ENCODE data around the gene PDLIM3. TPM values are rescaled to one million over a fixed set of nuclear protein-coding genes. Genes with fewer than 3 reads are reported as not detected.

Gene PDLIM3
- total RNA-seq, 1 donor from 2014 or later = 63.0 TPM

- no peaks in the 10 kb centered on the region for H3K9me3 Mint-ChIP-seq (ENCODE audit: low read depth)
- no peak for DNase-seq (ENCODE audit: low spot score)
- no peak for TF ChIP-seq CTCF (IDR thresholded peaks at IDR 0.05)
- H3K36me3 Mint-ChIP-seq (ENCODE audit: low read depth) = no peaks in the 10 kb centered on the region
- H3K27ac Mint-ChIP-seq (ENCODE audit: unreplicated experiment) = no peak overlapping the region
- peaks cover 2% of the 10 kb centered on the region for H3K27me3 Mint-ChIP-seq (ENCODE audit: low read depth)
- H3K4me3 Mint-ChIP-seq (ENCODE audit: unreplicated experiment) = no peak overlapping the region
- H3K4me1 Mint-ChIP-seq (ENCODE audit: low read depth) = peaks cover 16% of the 10 kb centered on the region
These were observed 3.5 kb upstream of the PDLIM3 start for GRCh38 chr4:185538806-185539205.

GRCh38 chr4:185536411-185536709 lies 1.1 kb upstream of the PDLIM3 start:
- peaks cover 28% of the 10 kb centered on the region for H3K4me1 Mint-ChIP-seq (ENCODE audit: low read depth)
- DNase-seq (ENCODE audit: low spot score) = no peak
- no peak for TF ChIP-seq CTCF (IDR thresholded peaks at IDR 0.05)
- peak overlapping the region; percentile 60 for H3K4me3 Mint-ChIP-seq (ENCODE audit: unreplicated experiment)
- peaks cover 6% of the 10 kb centered on the region for H3K36me3 Mint-ChIP-seq (ENCODE audit: low read depth)
- H3K9me3 Mint-ChIP-seq (ENCODE audit: low read depth) = no peaks in the 10 kb centered on the region
- H3K27me3 Mint-ChIP-seq (ENCODE audit: low read depth) = no peaks in the 10 kb centered on the region
- H3K27ac Mint-ChIP-seq (ENCODE audit: unreplicated experiment) = no peak overlapping the region

- Mint-ChIP-seq H3K4me3 (ENCODE audit: unreplicated experiment) (peak overlapping the region; percentile 60), H3K27ac (ENCODE audit: unreplicated experiment) (peak overlapping the region; percentile 60), H3K4me1 (ENCODE audit: low read depth) (peaks cover 29% of the 10 kb centered on the region), H3K27me3 (ENCODE audit: low read depth) (no peaks in the 10 kb centered on the region), H3K9me3 (ENCODE audit: low read depth) (no peaks in the 10 kb centered on the region), H3K36me3 (ENCODE audit: low read depth) (peaks cover 6% of the 10 kb centered on the region)
- no peak for DNase-seq (ENCODE audit: low spot score)
- TF ChIP-seq CTCF (IDR thresholded peaks at IDR 0.05) = no peak
These were observed 504 bp upstream of the PDLIM3 start for GRCh38 chr4:185535612-185536410.

GRCh38 chr4:185534511-185534865 lies 819 bp downstream of the PDLIM3 start:
- Mint-ChIP-seq H3K9me3 (ENCODE audit: low read depth) (no peaks in the 10 kb centered on the region), H3K27me3 (ENCODE audit: low read depth) (no peaks in the 10 kb centered on the region), H3K36me3 (ENCODE audit: low read depth) (peaks cover 8% of the 10 kb centered on the region), H3K4me1 (ENCODE audit: low read depth) (peaks cover 29% of the 10 kb centered on the region), H3K4me3 (ENCODE audit: unreplicated experiment) (peak overlapping the region; percentile 81), H3K27ac (ENCODE audit: unreplicated experiment) (peak overlapping the region; percentile 78)
- no peak for TF ChIP-seq CTCF (IDR thresholded peaks at IDR 0.05)
- DNase-seq (ENCODE audit: low spot score) = no peak

GRCh38 chr4:185532795-185533324 lies 2.4 kb downstream of the PDLIM3 start:
- H3K4me3 Mint-ChIP-seq (ENCODE audit: unreplicated experiment) = peak overlapping the region; percentile 1
- H3K9me3 Mint-ChIP-seq (ENCODE audit: low read depth) = no peaks in the 10 kb centered on the region
- no peak overlapping the region for H3K27ac Mint-ChIP-seq (ENCODE audit: unreplicated experiment)
- H3K36me3 Mint-ChIP-seq (ENCODE audit: low read depth) = peaks cover 8% of the 10 kb centered on the region
- no peak for TF ChIP-seq CTCF (IDR thresholded peaks at IDR 0.05)
- peaks cover 29% of the 10 kb centered on the region for H3K4me1 Mint-ChIP-seq (ENCODE audit: low read depth)
- no peak for DNase-seq (ENCODE audit: low spot score)
- no peaks in the 10 kb centered on the region for H3K27me3 Mint-ChIP-seq (ENCODE audit: low read depth)
